HG02885 (cell line): Measurements from ENCODE around the gene DNAI4.

Experiments
- ATAC-seq: cut with Tn5 transposase; IDR thresholded peaks from one replicate; pipeline ENCODE4 v1.9.1; 2021; ENCODE audit warnings: mild to moderate bottlenecking; ENCODE audit not compliant: unreplicated experiment, poor library complexity

Gene DNAI4

GRCh38 chr1:66770240-66770639 lies 154.4 kb downstream of the DNAI4 start:
- no peak for ATAC-seq

DNA sequence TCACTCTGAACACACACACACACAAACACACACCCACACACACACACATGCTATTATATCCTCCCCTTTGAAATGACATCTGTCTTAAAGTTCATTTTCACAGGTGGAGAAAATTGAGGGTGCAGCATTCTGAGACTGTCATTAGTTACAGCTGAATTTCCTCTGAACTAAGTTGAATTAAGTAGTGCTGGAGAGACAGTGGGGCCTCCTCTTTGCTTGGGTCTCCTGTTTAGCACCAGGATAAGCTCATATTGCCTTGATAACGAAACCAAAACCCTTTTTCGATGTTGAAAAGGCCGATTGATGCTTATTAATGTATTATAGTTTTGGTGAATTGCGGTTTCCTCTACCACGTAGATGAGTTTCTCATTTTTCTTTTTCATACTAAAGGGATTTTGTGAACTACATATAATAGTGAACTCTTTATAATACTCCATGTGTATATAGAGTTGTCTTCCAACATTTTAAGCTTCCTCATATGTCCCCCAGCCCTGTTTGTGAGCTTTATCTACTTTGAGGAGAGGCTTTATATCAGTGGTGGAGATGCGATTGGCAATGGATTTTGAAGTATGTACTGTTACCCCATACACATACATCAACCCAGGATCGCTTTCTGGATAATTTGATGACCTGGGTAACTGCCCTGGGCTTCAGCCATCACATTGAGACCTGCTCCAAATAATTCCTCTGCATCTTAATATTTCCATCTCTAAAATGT lies 155.0 kb downstream of the DNAI4 start:
- ATAC-seq, result peak; percentile 44

- ATAC-seq, result no peak
These were observed 155.7 kb downstream of the DNAI4 start for GRCh38 chr1:66768965-66769364.

DNA sequence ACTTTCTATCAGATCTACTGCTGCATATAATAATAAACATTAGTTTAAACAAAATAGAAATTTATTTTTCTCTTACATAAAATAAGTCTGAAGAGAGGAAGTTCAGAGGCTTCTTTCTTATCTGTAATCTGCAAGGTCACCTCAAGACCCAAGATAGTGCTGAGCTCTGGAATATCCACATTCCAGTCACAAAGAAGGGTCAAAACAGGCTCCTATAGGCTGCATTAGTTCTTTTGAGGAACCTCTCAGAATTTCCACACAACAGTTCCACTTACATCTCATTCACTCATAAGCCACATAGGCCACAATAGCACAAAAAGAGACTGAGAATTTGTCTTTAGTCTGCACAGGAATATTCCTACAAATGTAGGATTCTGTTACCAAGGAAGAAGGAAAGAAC lies 157.0 kb downstream of the DNAI4 start:
- no peak for ATAC-seq

DNA sequence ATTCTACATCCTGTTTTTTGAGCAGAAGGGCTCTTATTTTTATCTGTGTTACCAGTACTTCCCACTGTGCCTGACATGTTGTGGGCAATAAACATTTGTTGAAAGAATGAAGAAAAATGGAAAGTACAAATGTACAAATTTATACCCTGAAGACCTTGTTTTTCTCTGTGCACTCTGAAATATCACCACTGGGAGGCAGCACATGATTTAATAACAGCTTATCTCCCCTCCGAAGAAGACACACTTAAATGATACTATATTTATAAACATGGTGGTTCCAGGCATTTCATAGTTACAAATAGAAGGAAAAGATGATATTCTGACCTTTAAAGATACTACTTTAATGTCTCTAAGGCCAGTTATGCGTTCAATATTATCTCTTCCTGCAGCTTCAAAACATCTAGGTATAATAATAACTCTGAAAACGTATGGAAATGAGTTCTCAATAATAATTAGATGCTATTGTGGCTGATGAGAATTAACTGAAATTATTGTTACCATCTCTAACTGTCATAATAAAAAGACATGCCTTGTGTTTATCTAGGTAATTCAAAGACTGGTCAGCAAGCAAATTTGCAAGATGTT lies 159.6 kb downstream of the DNAI4 start:
- ATAC-seq, result peak; percentile 68
